Measurements from ENCODE around the gene COL6A2.
"Not testable (repeated sequence)": the region's sequence is repeated elsewhere in the genome, so short reads cannot be mapped to it uniquely, and the experiment has no call there.

The COL6A2 gene

GRCh38 chr21:46127239-46128105, 29.6 kb downstream of the COL6A2 start:
- DNase-seq: no peak

- DNase-seq: no peak
These were observed 30.4 kb downstream of the COL6A2 start for GRCh38 chr21:46128106-46128932.

- no peak for DNase-seq
These were observed 31.1 kb downstream of the COL6A2 start for GRCh38 chr21:46128933-46129571.

DNA sequence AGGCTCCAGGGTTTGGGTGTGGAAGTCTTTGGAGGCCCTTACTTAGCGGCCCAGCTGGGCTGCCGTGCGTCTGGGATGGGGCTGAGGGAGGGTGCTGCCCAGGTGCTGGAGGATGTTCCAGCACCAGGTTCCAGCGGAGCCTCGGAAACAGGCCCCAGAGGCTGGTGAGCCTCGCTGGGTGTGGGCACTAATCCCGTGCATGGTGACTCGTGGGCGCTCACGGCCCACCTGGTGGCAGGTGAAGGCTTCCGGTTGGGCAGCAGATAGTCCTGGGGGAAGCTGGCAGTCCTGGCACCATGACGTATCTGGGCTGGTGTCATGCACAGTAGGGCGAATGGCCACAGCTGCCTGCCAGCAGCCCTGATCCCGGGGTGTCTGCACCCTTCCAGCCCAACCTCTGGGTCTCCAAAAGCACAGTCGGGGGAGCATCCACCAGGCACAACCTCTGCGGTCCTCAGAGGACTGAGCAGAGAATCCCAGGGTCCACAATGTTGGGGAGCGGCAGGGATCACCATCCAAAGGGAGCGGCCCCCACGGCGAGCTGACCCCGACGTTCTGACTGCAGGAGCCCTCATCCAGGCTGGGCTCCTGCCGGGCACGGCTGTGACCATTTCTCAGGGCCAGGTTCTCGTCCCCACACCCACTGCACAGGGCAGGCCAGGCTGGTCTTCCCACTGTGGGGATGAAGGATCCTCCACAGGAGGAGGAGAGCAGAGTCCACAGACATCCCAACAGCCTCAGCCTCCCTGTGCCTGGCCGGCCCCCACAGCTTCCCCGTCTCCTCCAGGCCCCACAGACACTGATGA, 32.1 kb downstream of the COL6A2 start:
- DNase-seq: no peak

DNA sequence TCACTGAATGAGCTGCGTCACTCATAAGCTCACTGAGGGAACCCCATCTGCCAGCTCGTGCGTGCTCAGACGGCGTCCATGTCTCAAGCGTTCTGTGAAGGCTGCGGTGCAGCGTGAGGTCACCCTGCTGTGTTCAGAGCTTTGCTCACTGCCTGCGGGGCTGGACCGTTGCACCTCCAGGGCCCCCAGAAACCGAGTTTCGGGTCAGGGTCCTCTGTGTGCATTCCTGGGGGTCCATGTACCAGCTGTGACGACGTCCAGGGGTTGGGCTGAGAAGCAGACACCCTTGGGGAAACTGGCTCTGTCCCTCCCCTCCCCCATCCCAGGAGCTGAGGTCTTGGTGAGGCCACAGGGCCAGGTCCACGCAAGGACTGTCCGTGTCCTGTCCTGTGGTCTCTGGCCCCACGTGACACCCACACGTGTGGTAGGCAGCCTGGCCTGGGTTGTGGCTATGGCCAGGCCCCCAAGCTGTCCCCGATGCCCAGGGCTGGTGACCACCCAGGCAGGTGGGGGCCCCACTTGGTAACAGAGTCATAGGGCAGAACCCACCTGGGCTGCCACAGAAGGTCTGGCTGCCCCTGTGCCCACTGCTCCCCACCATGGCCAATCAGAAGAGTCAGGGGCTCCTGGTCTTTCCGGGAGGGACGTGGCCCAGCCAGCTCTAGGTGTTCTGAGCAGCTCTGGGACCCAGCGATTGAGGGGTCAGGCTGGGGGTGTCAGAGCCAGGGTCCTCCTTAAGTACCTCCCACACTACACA, 33.1 kb downstream of the COL6A2 start:
- no peak for DNase-seq

DNA sequence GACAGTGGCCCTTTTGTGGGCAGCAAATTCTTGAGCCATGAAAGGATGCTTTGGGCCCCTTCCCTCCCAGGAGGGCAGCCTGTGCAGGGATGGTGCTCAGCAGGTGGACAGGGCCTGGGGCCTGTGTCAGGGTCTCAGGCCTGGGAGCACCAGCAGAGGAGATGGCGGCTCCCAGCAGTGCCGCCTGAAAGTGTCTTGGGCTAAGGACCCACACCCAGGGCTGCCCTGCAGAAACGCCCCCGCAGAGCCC, 33.6 kb downstream of the COL6A2 start:
- DNase-seq: no peak

DNA sequence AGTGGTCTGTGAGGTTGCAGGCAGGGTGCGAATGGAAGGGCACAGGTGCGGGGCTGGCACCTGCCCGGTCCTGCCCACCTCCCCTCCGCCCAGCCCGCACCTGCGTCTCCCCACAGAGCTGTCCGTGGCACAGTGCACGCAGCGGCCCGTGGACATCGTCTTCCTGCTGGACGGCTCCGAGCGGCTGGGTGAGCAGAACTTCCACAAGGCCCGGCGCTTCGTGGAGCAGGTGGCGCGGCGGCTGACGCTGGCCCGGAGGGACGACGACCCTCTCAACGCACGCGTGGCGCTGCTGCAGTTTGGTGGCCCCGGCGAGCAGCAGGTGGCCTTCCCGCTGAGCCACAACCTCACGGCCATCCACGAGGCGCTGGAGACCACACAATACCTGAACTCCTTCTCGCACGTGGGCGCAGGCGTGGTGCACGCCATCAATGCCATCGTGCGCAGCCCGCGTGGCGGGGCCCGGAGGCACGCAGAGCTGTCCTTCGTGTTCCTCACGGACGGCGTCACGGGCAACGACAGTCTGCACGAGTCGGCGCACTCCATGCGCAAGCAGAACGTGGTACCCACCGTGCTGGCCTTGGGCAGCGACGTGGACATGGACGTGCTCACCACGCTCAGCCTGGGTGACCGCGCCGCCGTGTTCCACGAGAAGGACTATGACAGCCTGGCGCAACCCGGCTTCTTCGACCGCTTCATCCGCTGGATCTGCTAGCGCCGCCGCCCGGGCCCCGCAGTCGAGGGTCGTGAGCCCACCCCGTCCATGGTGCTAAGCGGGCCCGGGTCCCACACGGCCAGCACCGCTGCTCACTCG, 34.1 kb downstream of the COL6A2 start:
- no peak for DNase-seq

DNA sequence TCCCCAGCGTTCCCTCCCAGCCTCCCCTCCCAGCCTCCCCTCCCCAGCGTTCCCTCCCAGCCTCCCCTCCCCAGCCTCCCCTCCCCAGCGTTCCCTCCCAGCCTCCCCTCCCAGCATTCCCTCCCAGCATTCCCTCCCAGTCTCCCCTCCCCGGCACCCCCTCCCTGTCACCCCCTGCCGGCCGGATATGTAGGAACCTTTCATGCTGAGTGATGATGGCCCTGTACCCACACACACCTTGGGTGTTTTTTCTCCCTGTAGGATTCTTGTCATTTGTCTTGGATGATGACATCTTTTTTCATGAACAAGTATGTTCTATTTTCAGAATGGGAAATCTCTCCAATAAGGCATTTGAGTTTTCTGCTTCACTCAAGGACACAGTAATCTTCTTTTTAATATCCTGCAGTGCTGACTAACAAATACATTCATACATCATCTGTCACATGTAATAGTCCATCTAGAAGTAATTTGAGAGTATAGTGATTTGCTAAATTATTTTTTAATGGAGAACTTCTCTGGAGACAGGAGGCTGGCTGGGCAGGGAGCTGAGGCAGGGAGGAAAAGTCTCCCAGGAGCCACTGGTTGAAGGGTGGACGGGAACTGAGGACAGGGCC, 38.0 kb downstream of the COL6A2 start:
- no peak for DNase-seq

GRCh38 chr21:46136739-46137349, 38.9 kb downstream of the COL6A2 start:
- DNase-seq: no peak

DNA sequence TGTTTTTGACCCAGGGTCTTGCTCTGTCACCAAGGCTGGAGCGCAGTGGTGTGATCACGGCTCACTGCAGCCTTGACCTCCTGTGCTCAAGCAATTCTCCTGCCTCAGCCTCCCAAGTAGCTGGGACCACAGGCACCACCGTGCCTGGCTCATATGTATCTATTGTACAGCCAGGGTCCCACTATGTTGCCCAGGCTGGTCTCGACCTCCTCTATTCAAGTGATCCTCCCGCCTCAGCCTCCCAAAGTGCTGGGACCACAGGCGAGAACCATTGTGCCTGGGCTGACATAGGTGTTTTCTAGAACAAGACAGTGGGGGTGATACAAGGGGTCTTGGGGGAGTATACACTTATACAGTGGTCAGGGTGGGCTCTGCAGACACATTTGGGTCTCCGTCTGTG, 40.0 kb downstream of the COL6A2 start:
- DNase-seq: no peak

GRCh38 chr21:46138383-46138970, 40.6 kb downstream of the COL6A2 start:
- DNase-seq: no peak

DNA sequence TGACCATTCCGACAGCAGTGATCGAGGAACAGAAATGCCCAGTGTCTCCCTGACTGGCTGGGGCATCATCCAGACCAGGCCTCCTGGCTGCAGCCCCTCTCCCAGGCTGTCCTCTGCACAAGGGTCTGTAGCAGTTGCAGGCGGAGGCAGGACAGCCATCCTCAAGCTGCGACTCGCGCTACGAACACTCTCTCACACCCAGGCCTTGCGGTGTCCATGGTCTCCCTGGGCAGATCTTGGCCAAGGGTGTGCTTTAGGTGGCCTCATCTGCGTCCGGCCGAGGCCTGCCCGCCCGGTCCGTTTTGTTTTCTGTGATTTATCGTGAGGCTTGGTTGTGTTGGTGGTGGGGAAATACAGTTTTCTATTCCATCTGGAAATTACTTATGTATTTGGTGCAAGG, 41.8 kb downstream of the COL6A2 start:
- no peak for DNase-seq

DNA sequence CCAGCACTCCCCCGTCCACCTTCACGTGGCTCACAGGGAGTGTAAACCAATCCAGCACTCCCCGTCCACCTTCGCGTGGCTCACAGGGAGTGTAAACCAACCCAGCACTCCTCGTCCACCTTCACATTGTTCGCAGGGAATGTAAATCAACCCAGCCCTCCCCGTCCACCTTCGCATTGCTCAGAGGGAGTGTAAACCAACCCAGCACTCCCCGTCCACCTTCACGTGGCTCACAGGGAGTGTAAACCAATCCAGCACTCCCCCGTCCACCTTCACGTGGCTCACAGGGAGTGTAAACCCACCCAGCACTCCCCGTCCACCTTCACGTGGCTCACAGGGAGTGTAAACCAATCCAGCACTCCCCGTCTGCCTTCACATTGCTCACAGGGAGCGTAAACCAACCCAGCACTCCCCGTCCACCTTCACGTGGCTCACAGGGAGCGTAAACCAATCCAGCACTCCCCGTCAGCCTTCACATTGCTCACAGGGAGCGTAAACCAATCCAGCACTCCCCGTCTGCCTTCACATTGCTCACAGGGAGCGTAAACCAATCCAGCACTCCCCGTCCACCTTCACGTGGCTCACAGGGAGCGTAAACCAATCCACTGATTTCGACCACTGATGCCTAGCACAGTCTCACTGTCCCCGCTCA, 42.6 kb downstream of the COL6A2 start:
- not testable (repeated sequence) for DNase-seq

DNA sequence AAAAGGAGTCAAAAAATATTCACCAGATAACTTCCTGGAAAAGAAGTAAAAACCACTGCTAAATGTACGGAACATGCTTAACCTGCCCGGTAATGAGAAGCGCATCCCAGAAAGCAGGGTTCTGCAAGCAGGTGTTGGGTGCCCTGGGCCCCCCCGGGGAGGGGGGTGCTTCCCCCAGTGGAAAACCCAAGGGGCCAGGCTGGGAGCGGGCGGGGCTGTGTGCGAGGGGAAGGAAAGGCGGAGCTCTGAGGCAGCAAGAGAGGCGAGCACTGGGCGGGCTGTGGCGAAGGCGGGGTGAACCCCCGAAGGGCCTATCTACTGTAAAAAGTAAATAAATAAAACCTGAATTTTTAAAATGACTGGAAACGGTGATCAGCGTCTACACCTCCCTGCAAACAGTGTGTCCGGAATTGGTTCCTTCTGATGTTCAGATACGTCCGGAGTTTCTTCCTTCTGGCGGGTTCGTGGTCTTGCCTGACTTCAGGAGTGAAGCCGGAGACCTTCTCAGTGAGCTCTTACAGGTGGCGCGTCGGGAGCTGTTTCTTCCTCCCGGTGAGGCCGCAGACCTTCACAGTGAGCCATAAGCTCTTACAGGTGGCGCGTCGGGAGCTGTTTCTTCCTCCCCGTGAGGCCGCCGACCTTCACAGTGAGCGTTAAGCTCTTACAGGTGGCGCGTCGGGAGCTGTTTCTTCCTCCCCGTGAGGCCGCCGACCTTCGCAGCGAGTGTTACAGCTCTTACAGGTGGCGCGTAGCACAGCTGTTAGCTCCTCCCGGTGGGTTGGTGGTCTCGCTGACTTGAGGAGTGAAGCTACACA, 44.1 kb downstream of the COL6A2 start:
- DNase-seq: no peak

GRCh38 chr21:46142582-46143473, 44.9 kb downstream of the COL6A2 start:
- DNase-seq: no peak

GRCh38 chr21:46144464-46145070, 46.7 kb downstream of the COL6A2 start:
- DNase-seq: no peak
